ENCODE measurements around the gene HHIPL1.

The HHIPL1 gene

DNA sequence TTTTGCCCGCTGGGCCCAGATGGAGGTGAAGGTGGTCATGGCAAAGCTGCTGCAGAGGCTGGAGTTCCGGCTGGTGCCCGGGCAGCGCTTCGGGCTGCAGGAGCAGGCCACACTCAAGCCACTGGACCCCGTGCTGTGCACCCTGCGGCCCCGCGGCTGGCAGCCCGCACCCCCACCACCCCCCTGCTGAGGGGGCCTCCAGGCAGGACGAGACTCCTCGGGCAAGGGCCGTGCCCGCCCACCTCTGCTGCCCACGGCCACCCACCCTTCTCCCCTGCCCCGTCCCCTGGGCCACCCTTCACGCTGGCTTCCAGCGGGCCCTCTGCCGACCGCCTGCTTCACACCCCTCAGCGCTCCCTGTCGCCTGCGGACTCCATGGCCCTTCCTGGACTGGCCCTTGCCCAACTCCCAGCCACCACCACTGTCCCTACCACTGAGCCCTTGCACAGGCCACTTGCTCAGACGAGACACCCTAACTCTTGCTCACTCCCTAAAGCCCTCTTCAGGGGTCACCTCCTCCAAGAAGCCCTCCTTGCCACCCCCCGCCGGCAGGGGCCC lies 81.7 kb downstream of the HHIPL1 start:
- DNase-seq (ENCODE audit: low spot score): no peak
- TF ChIP-seq, protein P1, sequence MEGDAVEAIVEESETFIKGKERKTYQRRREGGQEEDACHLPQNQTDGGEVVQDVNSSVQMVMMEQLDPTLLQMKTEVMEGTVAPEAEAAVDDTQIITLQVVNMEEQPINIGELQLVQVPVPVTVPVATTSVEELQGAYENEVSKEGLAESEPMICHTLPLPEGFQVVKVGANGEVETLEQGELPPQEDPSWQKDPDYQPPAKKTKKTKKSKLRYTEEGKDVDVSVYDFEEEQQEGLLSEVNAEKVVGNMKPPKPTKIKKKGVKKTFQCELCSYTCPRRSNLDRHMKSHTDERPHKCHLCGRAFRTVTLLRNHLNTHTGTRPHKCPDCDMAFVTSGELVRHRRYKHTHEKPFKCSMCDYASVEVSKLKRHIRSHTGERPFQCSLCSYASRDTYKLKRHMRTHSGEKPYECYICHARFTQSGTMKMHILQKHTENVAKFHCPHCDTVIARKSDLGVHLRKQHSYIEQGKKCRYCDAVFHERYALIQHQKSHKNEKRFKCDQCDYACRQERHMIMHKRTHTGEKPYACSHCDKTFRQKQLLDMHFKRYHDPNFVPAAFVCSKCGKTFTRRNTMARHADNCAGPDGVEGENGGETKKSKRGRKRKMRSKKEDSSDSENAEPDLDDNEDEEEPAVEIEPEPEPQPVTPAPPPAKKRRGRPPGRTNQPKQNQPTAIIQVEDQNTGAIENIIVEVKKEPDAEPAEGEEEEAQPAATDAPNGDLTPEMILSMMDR (IDR thresholded peaks at IDR 0.05; ENCODE audit: borderline replicate concordance, control extremely low read depth, extremely low read depth, insufficient read depth, missing control alignments): no peak
- in situ Hi-C loops (cut with MboI; ENCODE audit: low sequenced_read_pairs, unreplicated experiment): loop anchor here (10.0 kb wide), 1 partner anchor 158 kb away; no protein-coding TSS in a partner anchor

DNA sequence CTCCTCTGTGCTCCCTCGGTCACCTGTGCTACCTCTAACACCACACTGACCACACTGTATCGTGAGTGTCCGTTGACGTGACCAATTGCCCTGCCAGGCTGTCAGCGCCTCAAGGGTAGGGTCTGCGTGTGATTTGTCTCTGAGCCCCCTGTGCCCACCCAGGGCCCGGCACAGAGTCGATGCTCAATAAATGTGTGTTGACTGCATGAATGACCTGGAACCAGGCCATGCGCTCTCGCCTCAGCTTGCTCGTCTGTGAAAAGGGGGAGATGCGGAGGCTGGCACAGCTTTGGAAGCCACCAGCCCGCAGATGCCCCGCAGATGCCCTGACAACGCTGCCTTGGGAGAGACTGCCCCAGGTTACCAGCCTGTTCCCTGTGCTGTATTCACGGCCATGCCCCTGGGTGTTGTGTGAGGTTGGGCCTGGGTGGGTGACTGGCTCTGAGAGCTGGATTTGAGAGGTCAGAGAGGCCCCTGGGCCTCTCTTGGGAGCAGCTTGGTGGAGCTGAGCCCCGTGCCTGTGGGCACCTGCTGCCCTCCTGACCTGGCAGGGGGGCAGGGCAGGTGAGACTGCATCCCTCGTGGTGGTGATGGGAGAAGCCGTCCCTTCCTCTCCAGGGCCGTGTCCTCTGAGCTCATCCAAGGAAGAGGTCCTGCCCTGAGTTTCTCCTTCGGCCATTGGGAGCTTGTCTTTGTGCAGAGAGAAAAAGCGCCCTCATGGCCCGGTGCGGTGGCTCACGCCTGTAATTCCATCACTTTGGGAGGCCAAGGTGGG lies 82.4 kb downstream of the HHIPL1 start:
- TF ChIP-seq, protein P1 (IDR thresholded peaks at IDR 0.05; ENCODE audit: borderline replicate concordance, control extremely low read depth, extremely low read depth, insufficient read depth, missing control alignments): no peak
- no peak for DNase-seq (ENCODE audit: low spot score)
- in situ Hi-C loops (cut with MboI; ENCODE audit: low sequenced_read_pairs, unreplicated experiment): loop anchor here (10.0 kb wide), 1 partner anchor 158 kb away; no protein-coding TSS in a partner anchor

DNA sequence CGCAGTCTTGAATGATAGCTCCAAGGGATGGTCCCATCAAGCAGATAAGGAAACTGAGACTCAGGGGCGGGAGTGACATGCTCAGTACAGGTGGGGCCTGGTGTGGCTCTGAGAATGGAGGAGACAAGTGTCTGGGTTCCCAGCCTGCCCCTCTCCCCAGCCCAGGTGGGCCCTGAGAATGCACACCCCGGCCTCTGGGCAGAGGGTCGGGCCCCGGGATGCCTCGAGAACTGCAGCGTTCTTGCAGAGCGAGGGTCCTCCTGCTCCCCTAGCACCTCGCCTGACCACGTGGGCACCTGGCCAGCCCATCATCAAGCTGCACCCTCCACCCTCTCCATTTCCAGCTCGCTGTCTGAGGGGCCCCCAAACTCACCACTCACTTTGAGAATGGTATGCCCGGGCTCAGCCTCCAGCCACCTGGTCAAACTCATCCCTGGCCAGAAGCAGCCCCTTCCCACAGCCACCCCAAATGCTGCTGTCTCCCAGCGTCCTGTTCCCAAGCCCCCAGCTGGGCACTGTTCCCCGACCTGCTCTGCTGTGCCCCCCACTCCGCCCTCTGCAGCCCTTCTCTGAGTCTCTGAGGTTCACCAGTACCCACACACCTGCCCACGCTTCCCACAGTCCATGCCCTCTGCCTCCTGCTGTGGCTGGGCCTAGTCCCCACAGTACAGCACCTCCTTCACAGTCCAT lies 83.4 kb downstream of the HHIPL1 start:
- DNase-seq (ENCODE audit: low spot score): no peak
- TF ChIP-seq, protein P1 (IDR thresholded peaks at IDR 0.05; ENCODE audit: borderline replicate concordance, control extremely low read depth, extremely low read depth, insufficient read depth, missing control alignments): no peak
- in situ Hi-C loops (cut with MboI; ENCODE audit: low sequenced_read_pairs, unreplicated experiment): loop anchor here (10.0 kb wide), 1 partner anchor 156 kb away; no protein-coding TSS in a partner anchor

DNA sequence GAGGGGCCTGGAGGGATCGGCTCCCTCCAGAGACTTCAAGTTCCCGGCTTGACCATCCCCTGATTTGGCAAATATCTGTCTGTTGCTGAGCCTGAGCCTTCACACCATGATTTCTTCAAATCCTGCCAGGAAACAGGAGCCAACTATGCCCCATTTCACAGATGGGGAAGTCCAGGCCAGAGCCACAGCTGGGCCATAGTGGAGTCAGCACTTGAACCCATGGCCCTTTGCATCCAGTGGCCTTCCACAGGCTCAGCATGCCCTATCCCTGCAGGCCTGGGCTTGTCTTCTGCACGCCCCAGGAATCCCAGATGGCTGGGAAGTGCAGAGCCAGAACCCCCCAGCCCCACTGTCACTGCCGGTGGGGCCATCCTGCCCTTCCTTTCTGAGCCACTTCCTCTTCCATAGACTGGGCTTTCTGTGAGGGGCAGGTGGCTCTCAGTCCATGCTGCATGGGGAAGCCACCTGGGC lies 84.1 kb downstream of the HHIPL1 start:
- TF ChIP-seq, protein P1 (IDR thresholded peaks at IDR 0.05; ENCODE audit: borderline replicate concordance, control extremely low read depth, extremely low read depth, insufficient read depth, missing control alignments): no peak
- no peak for DNase-seq (ENCODE audit: low spot score)

More for the DNA sequence above, 84.1 kb downstream of the HHIPL1 start:
- in situ Hi-C loops (cut with MboI; ENCODE audit: low sequenced_read_pairs, unreplicated experiment): loop anchor here (10.0 kb wide), 1 partner anchor 156 kb away; no protein-coding TSS in a partner anchor

Data from GM13976 (cell line).